Subcutaneous abdominal adipose tissue (tissue), 5 donors: Measurements from ENCODE around the gene IFITM2.
"Not testable (repeated sequence)": the region's sequence is repeated elsewhere in the genome, so short reads cannot be mapped to it uniquely, and the experiment has no call there.

ENCODE experiments used
- H3K27ac ChIP-seq: one replicate; pipeline ENCODE4 v1.7.0; 2013; ENCODE audit warnings: low read depth, mild to moderate bottlenecking, inconsistent platforms, low read length, moderate library complexity
- H3K27me3 ChIP-seq, 5 donors: one replicate each; pipeline ENCODE4 v1.7.0; 2013; ENCODE audit warnings: low read length in 5 of 5, inconsistent platforms in 1 of 5; ENCODE audit not compliant: control insufficient read depth in 5 of 5, insufficient read depth in 4 of 5
- H3K36me3 ChIP-seq, 5 donors: one replicate each; pipeline ENCODE4 v1.7.0; 2013; ENCODE audit warnings: low read length in 5 of 5; ENCODE audit not compliant: control insufficient read depth in 5 of 5, insufficient read depth in 5 of 5
- H3K4me1 ChIP-seq, 5 donors: one replicate each; pipeline ENCODE4 v1.7.0; 2013; ENCODE audit warnings: low read length in 5 of 5, mild to moderate bottlenecking in 3 of 5, moderate library complexity in 1 of 5; ENCODE audit not compliant: control insufficient read depth in 5 of 5, insufficient read depth in 5 of 5
- H3K4me3 ChIP-seq, 5 donors: one replicate each; pipeline ENCODE4 v1.7.0; 2013; ENCODE audit warnings: low read length in 5 of 5, low read depth in 1 of 5
- H3K9ac ChIP-seq, 5 donors: one replicate each; pipeline ENCODE4 v1.7.0; 2013; ENCODE audit warnings: low read length in 5 of 5, mild to moderate bottlenecking in 4 of 5, moderate library complexity in 3 of 5
- H3K9me3 ChIP-seq, 5 donors: one replicate each; pipeline ENCODE4 v1.7.0; 2013; ENCODE audit warnings: low read length in 5 of 5; ENCODE audit not compliant: control insufficient read depth in 5 of 5
- donor health status: healthy.
- donor health status: healthy.
- donor health status: healthy.
- donor health status: healthy.
- donor health status: healthy.

Gene IFITM2

GRCh38 chr11:316031-316701 is 8.6 kb downstream of the IFITM2 start:
- peaks cover 0 to 67% (median 51%) of the 10 kb centered on the region in 5 donors for H3K4me1 ChIP-seq
- peak overlapping the region; percentile 67 for H3K27ac ChIP-seq
- peaks cover 0 to 27% (median 7%) of the 10 kb centered on the region in 5 donors for H3K27me3 ChIP-seq
- H3K9ac ChIP-seq, result peak overlapping the region in 3 of 5 donors; percentile 11 to 59 (median 56)
- peak overlapping the region in 4 of 5 donors; percentile 40 to 87 (median 66) for H3K4me3 ChIP-seq
- H3K36me3 ChIP-seq, result peaks cover 0 to 2% (median 0%) of the 10 kb centered on the region in 5 donors
- no peaks in the 10 kb centered on the region for H3K9me3 ChIP-seq

DNA sequence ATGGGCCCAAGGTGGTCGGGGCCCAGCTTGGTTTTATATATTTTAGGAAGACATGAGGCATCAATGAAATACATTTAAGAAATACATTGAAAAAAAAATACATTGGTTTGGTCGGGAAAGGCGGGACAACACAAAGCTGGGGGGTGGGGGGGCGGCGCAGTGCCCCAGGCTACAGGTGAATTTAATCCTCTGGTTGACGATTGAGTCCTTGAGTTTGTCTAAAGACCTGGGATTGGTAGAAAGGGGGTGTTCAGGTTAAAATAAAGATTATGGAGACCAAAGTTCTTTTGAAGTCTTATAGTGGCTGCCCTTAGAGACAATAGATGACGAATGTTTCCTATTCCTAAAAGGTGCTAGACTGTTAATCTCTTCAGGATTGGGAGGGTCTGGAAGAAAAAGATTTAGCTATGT is 9.3 kb downstream of the IFITM2 start:
- Histone ChIP-seq H3K4me3 (peak overlapping the region in 3 of 5 donors; percentile 63 to 87 (median 68)), H3K27ac (peak overlapping the region; percentile 67), H3K36me3 (peaks cover 0 to 2% (median 0%) of the 10 kb centered on the region in 5 donors), H3K27me3 (peaks cover 0 to 27% (median 7%) of the 10 kb centered on the region in 5 donors), H3K9ac (peak overlapping the region in 1 of 5 donors; percentile 39), H3K9me3 (no peaks in the 10 kb centered on the region), H3K4me1 (peaks cover 0 to 63% (median 48%) of the 10 kb centered on the region in 5 donors)

- Histone ChIP-seq H3K4me1 (peaks cover 0 to 54% (median 38%) of the 10 kb centered on the region in 5 donors), H3K27me3 (peaks cover 0 to 24% (median 7%) of the 10 kb centered on the region in 5 donors), H3K27ac (peak overlapping the region; percentile 67), H3K4me3 (peak overlapping the region; percentile 21 to 47 (median 44)), H3K9ac (peak overlapping the region in 1 of 5 donors; percentile 28)
- H3K9me3 ChIP-seq, H3K36me3 ChIP-seq: not testable (repeated sequence)
Measured at GRCh38 chr11:317668-318404, 10.2 kb downstream of the IFITM2 start.

GRCh38 chr11:318405-319120 is 10.9 kb downstream of the IFITM2 start:
- H3K27ac ChIP-seq, H3K36me3 ChIP-seq, H3K9me3 ChIP-seq: not testable (repeated sequence)
- H3K9ac ChIP-seq, result peak overlapping the region in 2 of 5 donors; percentile 20 to 84
- H3K4me3 ChIP-seq, result peak overlapping the region in 4 of 5 donors; percentile 85 to 92 (median 89)
- H3K4me1 ChIP-seq, result peaks cover 0 to 47% (median 31%) of the 10 kb centered on the region in 5 donors
- peaks cover 0 to 24% (median 7%) of the 10 kb centered on the region in 5 donors for H3K27me3 ChIP-seq

DNA sequence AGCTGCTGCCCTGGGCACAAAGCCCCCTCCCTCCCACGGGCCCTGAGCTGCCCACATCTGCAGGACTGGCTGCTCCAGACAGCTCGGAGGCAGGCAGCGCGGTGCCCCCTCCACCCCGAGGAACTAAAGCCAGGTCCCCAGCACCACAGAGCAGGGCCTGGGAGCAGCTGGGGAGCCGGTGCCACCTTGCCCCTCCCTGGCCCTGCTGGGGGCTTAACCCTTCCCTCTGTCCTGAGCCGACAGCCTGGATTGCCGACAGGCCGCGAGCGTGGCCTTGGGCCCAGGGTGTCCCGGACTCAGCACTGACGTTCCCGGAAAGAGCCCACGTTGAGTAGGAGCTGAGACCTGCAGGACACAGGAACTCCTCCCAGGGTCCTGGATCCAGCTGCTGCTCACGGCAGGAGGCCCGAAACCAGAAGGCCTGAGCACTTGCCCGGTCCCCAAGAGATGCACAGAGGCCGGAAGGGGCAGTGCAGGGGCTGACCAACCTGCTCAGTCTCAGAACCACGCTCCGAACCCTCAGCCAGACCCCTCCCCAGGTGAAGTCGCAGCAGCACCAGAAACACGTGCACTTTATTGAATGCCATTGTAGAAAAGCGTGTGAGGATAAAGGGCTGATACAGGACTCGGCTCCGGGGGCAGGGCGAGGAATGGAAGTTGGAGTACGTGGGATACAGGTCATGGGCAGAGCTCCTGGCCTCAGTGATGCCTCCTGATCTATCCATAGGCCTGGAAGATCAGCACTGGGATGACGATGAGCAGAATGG is 11.7 kb downstream of the IFITM2 start:
- H3K4me1 ChIP-seq, result peaks cover 0 to 48% (median 32%) of the 10 kb centered on the region in 5 donors
- peak overlapping the region in 4 of 5 donors; percentile 82 to 85 (median 84) for H3K9ac ChIP-seq
- not testable (repeated sequence) for H3K9me3 ChIP-seq, H3K36me3 ChIP-seq
- H3K4me3 ChIP-seq, result peak overlapping the region; percentile 80 to 92 (median 86)
- H3K27me3 ChIP-seq, result peaks cover 0 to 21% (median 7%) of the 10 kb centered on the region in 5 donors
- peak overlapping the region; percentile 86 for H3K27ac ChIP-seq

DNA sequence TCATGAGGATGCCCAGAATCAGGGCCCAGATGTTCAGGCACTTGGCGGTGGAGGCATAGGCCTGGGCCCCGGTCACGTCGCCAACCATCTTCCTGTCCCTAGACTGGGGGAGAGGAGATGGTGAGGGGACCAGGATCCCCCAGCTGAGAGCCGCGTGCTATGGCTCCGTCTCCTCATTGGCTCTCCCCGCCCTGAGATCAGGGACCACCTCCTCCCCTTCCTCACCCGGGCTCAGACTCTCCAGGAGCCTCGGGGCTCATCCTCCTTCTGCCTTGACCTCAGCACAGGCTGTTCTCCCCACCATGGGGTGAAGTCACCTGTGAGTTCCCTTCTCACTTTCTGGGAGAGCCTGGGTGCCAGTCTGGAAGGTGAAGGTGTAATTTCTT is 12.3 kb downstream of the IFITM2 start:
- H3K4me1 ChIP-seq, result peaks cover 0 to 52% (median 36%) of the 10 kb centered on the region in 5 donors
- H3K4me3 ChIP-seq, result peak overlapping the region; percentile 80 to 92 (median 86)
- not testable (repeated sequence) for H3K36me3 ChIP-seq, H3K9me3 ChIP-seq
- H3K9ac ChIP-seq, result peak overlapping the region in 4 of 5 donors; percentile 82 to 88 (median 84)
- peaks cover 0 to 21% (median 7%) of the 10 kb centered on the region in 5 donors for H3K27me3 ChIP-seq
- peak overlapping the region; percentile 86 for H3K27ac ChIP-seq

DNA sequence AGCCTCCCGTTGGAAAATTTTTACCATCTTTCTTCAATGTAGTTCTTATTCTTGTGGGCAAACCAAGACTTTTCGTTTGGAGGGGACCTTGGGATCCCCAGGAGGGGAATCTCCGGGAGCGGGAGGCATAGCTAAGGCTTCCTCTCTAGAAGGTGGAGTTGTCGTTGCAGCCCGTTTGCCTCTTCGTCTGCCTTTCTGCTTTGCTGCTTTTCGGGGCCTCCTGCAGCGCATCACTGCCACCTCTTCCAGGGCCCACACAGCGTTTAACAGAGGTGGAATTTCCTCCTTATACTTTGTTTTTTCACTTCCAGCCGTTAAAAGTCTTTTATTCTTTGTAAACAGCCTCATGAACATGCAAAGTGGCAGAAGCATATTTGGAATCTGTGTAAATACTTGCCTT is 16.5 kb downstream of the IFITM2 start:
- Histone ChIP-seq H3K4me3 (no peak overlapping the region), H3K9ac (no peak overlapping the region), H3K36me3 (peaks cover 0 to 2% (median 0%) of the 10 kb centered on the region in 5 donors), H3K27me3 (no peaks in the 10 kb centered on the region), H3K27ac (no peak overlapping the region), H3K9me3 (no peaks in the 10 kb centered on the region), H3K4me1 (peaks cover 3 to 50% (median 38%) of the 10 kb centered on the region in 5 donors)

- H3K27ac ChIP-seq, H3K9me3 ChIP-seq, H3K27me3 ChIP-seq, H3K4me3 ChIP-seq, H3K36me3 ChIP-seq: not testable (repeated sequence)
- Histone ChIP-seq H3K4me1 (peaks cover 3 to 44% (median 35%) of the 10 kb centered on the region in 5 donors), H3K9ac (peak overlapping the region in 1 of 5 donors; percentile 28)
Measured at GRCh38 chr11:324593-325517, 17.2 kb downstream of the IFITM2 start.
